ENCODE results near the gene HTRA3.

Gene HTRA3

DNA sequence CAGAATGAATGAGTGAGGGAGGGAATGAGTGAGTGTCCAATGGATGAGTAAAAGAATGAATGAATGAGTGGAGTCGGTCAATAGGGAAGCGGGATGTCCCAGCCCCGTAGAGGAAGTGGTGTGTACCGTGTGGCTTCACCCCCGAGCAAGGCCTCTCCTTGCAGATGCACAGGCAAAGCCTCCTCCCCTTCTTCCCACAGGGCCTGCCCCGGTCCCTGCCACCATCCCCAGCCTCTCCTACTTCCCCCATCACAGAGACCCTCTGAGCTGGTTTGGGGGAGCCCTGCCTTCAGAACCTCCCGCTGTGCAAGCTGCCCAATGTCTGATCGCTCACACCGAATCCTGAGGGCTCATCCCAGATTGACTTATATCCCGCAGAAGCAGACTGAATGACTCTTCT lies 13.6 kb downstream of the HTRA3 start:
- DNase-seq = no peak

DNA sequence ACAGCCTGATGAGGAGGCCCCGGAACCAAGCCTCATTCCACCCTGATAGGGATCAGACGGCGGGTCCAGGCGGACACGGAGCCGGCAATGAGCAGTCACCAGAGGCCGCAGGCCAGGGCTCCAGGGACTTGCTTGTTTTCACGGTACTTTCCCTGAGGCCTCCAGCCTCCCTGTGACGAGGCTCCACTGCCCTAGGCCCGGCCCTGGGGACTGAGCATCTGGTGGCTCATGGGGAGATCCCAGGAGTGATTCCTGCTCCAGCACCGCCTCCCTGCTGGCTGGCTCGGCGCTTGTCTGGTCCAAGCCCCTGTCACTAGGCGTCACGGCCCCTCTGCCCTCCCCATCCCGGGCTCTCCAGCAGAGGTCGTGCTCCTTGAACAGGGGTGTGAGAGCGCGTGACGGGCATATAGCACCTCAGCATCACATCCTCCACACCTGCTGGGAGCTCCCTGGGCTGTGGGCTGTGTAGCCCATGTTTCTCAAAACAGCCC lies 14.1 kb downstream of the HTRA3 start:
- no peak for DNase-seq

DNA sequence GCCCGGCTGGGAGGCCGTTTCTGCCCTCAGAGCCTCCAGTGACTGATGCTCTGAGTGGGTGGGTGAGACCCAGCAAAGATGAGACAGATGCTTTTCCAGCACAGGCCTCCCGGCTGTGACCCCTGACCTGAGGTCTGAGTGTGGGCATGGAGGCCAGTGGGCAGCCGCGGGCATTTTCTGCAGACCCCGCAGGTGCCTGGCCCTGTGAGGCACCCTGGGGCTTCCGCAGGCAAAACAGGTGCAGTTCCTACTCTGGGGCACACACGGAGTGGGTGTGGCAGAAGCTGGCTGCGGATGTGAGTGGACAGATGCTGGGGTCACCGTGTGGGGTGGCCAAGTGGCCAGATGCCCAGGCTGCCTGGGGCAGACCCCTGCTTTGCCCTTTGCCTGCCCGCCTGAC lies 14.8 kb downstream of the HTRA3 start:
- DNase-seq = no peak

DNA sequence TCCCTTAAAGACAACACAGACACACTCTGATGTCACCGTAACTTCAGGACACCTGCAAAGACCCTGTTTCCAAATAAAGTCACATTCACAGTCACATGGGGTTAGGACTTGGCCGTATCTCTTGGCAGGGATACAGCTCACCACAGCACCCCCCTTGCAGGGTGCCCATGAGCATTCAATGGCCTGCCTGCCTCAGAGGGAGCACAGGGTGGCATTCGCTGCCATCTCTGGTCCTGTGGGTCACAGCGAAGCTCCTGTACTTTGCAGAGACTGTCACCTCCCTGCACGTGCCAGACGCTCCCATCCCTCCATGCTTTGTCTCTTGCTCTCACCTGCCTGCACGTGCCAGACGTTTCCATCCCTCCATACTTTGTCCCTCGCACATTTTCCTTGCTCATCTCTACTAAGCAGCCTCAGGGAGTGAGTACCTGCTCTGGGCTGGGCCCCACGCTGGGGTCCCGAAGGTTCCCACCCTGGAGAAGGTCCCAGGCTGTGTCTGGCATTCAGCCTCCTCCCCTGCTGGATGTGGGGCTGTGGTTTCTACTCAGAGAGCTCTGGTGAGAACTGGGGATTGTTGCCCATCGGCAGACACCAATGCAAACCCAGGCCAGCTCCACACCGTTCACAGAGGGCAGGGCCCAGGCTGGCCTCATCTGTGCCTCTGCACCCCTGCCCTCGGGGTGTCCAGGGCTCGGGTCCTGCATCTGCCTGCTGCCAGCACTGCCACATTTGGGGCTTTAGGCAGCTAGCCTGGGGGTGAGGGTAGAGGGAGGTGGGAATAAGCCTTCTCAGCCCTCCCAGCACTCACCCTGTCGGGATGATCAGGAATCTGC lies 15.8 kb downstream of the HTRA3 start:
- no peak for DNase-seq

DNA sequence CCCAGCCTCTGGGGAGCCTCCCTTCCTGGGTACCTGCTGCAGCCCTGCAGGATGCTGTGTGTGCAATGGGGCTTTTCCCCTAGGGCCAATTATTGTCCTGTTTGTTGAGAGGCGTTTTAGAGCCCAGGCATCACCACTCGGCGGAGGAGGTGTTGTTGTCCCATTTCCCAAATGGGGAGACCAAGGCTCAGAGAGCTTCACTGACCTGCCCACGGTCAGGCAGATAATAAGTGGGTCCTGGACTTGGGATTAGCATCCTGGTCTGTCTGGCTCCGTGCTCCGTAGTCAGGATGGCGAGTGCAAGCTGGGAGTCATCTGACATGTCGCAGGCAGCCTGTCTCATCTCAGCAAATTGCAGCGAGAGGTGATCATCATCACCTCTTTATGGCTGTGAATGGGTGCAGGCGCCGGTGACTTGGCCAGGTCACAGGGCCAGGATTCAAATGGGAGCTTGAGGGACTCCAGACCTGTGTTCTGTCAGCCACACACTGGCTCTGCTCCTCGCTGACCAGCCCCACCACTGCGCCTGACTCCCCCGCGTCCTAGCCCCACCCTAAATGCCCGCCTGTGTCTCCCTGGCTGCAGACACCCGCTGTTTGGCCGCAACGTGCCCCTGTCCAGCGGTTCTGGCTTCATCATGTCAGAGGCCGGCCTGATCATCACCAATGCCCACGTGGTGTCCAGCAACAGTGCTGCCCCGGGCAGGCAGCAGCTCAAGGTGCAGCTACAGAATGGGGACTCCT lies 16.6 kb downstream of the HTRA3 start:
- DNase-seq = no peak

DNA sequence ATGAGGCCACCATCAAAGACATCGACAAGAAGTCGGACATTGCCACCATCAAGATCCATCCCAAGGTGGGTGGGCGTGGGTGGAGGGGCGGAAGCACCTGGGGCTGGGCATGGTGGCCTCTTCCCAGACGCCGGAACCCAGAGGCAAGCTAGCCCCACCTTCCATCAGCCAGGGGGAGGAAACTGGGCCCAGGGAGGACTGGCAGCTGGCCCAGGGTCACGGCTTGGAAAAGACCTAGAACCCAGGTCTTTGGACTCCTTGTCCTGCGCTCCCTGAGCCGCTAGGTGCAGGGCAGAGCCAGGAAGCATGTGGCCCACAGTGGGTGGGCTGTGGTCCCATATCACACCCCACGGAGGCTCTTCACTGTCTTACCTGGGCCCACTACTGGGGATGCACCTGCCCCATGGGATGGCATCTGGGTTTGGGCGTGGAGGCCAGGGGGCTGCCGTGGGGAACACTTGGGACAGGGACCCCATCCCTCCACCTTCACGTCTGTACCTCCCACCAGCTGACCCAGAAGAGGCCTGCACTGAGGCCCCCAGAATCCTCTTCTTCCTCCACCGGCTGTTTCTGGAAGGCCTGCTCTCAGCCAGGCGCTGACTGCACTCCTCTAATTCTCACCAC lies 17.3 kb downstream of the HTRA3 start:
- no peak for DNase-seq

DNA sequence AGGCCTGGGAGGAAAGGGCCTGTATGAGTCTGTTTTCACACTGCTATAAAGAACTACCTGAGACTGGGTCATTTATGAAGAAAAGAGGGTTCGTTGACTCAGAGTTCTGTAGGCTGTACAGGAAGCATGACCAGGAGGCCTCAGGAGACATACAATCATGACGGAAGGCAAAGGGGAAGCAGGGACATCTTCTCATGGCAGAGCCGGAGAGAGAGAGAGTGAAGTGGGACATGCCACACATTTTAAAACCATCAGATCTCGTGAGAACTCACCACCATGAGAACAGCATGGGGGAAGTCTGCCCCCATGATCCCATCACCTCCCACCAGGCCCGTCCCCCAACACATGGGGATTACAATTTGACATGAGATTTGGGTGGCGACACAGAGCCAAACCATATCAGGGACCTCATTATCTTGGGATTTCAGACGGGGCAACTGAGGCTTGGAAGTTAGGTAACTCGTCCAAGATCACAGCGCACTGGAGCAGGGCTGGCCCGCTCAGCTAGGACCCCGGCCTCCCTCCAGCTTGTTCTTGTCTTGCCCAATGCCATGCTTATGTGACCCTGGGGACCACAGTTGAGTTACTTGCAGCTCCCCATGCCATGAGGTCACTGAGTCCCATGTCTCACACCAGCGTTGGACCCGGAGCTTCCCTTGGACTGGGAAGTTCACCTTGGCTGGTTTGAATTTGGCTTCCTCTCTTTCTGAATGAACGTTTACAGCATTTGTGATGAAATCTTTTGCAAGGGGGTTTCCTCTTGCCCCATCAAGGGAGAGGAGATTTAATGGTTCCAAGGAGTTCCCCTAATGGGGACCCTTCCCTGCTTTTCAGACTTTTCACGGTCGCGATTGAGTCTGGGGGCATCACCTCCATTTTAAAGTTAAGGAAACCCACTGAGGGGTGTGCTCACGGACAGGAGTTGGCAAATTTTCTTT lies 18.1 kb downstream of the HTRA3 start:
- DNase-seq = no peak

DNA sequence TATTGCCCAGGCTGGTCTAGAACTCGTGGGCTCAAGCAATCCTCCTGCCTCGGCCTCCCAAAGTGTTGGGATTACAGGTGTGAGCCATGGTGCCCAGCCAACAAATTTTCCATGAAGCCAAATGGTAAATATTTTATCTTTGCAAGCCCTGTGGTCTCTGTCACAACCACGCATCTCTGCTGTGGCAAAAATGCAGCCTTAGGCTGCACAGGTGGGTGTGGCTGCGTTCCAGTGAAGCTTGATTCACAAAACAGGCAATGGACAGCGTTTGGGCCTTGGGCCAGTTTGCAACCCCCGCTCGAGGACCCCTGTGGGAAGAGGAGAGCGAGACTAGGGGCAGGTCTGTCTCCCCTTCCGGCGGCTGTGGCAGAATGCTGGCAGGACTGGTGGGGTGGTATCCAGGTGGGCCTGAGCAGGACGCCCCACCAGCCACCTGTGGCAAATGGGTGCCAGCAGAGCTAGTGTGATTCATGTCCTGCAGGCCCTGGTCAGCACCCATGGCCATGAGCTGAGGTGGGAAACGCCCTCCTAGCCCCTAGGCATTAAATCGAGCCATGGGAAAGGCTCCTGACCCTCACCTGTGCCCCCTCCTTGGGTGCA lies 19.7 kb downstream of the HTRA3 start:
- DNase-seq = no peak

DNA sequence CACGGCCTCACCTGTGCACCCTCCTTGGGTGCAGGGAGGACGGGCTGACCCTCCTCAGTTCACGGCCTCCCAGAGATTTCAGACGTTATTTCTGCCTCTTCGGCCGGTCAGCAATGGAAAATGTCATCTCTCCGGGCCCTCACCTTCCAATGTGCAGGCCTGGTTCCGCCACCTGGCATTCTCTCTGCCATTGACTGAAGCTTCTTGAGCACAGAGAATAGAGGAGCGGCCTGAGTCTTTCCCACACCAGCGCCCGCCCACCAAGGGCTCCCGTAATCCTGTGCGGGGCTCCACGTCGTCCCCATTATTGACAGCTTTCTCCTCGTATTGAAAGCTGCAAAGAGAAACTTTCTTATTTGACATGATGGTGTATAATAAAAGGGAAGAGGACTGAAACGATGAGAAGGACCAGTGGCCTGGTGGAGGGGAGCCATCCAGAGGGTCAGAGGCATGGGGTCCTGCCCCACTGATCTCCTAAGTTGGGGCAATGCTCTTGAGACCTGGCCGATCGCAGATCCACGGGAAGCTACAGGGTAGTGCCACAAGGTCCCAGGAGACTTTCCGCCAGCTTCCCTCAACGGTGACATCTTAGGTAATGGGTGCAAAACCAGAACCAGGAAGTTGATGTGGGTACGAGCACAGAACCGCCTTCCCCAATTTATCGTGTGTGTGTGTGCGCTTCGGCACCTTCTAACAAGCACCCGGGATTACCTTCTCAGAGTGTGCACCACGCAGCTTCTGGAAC lies 20.6 kb downstream of the HTRA3 start:
- DNase-seq = no peak

DNA sequence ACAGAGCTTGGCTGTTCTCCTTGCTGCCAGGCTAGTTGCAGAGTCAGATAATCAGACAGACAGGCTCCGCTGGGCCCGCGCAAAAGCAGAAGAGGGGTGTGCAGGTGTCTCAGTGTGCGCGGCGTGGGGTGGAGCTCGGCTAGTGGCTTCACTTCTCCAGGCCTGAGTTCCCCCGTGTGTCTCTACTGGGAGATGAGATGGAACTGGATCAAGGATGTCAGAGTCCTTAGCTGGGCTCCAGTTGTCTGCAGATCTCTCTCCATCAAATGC lies 21.1 kb downstream of the HTRA3 start:
- no peak for DNase-seq

DNA sequence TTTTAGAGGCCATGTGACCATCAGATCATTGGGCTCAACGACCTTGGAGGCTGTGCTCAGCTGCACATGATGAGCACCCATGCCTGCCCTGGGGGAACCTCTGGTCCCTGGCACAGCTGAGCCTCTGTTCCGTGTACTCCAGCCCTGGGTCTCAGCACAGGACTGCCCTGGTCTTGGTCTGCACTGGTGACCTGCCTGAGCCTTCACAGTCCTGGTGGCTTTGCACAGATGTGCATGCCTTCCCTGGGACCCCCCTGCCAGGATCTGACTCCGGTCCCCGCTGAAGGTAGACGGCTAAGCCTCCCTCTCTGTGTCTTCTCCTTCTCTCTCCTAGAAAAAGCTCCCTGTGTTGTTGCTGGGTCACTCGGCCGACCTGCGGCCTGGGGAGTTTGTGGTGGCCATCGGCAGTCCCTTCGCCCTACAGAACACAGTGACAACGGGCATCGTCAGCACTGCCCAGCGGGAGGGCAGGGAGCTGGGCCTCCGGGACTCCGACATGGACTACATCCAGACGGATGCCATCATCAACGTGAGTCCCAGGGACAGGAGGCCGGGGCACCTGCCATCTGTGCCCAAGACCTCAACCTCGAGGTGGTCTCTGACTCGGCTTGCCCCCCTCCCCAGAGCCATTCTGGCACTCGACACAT lies 21.6 kb downstream of the HTRA3 start:
- no peak for DNase-seq

DNA sequence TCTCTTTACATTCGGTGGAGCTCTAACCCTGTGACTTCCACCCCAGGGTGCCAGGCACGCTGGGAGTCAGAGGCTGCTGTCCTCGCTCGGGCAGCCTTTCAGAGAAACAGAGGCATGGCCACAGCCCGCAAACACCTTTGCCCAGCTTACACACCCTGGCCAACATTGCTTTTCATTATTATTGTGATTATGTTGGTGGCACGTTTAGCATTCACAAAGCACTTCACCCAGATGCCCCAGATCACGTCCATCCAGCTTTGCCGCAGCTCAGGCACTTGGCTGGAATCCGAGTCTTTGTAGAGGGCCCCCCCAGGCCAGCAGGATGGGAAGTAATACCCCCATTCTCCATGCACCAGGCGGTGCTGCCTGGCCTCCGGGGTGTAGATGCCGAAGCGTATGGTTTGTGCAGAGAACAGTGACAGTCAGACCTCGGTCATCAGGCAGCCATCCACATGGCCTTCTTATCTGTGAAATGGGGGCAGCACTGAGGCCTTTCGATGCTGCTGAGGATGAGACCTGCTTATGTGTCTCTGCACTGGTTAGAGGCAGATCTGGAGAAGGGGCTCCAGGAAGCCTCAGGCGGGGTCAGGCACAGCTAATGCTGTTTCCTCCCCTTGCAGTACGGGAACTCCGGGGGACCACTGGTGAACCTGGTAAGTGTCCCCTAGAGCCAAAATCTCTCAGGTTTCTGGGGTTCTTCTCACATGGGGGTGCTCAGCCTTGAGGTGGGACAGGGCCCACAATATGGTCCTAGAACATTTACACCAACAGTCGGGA lies 22.3 kb downstream of the HTRA3 start:
- no peak for DNase-seq

DNA sequence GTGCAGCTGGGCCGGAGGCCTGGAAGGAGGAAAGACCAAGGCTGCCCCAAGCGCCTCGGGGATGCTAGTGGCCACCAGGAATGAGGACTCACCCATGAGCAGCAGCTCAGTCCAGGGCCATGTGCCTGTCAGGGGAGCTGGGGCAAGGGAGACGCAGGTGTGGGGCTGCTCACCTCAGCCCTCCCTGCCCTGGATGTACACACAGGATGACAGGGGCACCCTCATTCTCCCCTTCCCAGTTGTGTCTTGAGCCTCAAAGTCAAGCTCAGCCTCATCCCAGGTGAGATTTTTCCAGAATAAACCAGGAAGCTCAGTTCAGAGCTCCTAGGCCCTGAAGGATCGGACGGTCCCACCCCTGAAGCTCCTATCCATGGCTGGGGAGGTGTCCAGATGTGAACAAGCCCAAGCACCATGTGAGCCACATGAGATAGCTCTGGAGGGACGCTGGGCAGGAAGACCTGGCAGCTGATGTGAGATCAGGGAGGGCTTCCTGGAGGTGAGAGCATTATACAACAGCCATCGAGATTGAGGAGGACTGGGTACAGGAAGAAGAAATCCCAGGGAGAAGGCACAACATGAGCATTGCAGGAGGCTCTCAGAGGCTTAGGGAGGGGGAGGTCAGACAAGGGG lies 23.0 kb downstream of the HTRA3 start:
- no peak for DNase-seq

DNA sequence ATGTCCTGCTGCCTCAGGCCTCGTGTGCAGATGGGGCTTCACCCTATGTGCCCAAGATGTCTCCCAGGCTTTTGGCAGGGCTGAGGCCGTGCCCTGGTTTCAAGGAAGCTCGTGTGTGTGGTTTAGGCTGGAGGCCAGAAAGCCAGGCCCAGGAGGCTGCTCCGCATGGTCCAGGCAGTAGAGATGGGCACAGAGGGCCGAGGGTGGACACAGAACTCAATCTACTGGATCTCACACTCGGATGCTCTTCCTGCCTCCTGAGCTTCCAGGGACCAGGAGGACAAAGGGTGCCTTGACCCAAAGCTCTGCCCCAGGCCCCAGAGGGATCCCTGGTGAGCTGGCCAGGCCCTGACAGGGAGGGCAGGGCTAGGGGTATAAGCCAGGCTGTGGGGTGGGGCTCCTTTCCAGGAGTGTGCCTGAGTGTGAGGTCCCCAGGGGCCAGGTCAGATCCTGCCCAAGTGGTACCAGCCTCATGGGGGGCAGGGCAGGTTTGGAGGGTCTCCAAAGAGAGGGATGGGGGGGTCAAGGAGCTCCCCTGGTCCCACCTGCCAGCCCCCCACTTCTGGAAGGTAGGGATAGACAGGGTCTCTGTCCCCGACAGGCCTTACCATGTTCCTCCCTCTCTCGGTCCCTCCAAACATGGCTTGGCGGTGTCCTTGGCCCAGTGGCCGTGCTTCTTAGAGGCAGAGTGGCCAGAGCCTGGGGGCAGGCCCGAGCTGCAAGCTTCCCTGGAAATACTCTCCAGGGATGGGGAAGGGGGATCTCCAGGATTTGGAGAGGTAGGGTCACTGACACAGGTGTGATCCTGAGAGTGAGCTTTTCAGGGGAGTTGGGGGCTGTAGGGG lies 23.8 kb downstream of the HTRA3 start:
- DNase-seq = no peak

DNA sequence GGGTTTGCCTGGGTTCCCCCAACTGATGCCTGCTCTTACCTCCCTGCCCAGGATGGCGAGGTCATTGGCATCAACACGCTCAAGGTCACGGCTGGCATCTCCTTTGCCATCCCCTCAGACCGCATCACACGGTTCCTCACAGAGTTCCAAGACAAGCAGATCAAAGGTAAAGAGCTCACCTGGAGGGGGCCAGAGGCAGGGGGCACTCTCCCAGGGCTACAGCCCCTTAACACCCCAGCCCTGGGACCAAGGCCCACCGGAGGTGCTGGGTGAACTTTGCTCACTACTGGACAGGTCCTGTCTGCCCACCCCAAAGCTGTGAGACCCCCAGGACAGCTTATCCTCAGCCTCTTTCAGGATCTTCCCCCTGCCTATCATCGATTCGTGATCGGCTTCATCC lies 24.5 kb downstream of the HTRA3 start:
- no peak for DNase-seq

DNA sequence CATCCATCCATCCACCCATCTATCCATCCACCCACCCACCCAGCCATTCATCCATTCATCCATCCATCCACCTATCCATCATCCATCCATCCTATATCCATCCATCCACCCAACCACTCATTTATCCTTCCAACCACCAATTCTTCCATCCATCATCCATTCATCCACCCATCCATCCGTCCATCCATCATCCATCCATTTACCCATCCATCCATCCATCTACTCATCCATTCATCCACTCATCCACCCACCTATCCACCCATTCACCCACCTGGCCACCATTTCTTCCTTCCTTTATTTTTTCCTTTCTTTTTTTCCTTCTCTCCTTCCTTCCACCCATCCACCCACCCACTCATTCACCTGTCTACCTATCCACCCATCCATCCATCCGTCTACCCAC lies 25.2 kb downstream of the HTRA3 start:
- DNase-seq = no peak

DNA sequence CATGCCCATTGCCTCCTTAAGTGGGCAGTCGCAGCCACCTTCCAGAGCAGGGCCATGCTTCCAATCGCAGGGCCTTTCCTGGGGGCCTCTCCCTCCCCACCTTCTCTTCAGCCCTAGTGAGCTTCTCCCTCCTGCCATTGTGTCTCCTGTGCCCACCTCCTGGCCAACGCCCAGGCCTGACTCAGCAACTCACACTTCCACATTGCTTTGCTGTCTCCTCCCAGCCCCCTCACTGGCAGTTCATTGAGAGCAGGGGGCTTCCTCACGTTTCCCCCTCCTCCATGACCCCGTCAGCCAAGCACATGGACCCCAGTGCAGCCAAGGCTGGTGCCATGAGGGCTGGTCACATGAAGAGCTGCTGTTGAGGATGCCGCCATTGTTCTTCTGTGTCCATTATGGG lies 25.9 kb downstream of the HTRA3 start:
- no peak for DNase-seq

DNA sequence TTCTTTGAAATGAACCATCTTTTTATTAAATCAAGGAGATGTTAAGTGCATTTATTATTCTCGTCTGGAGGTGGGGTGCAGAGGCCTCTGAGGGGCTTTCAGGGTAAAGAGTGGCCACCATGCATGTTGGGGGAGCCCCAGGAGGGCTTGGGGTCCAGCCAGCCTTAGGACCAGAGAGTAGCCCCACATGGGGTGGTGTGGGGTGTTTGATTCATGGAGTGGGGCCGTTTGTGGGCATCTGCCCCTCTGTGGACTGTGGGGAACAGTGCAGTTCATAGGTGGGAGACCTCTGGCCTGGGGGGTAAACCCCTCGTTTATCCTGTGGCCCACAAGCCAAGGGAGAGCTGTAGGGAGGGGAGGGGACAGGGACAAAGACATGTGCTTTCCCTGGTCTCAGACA lies 26.9 kb downstream of the HTRA3 start:
- DNase-seq = no peak

DNA sequence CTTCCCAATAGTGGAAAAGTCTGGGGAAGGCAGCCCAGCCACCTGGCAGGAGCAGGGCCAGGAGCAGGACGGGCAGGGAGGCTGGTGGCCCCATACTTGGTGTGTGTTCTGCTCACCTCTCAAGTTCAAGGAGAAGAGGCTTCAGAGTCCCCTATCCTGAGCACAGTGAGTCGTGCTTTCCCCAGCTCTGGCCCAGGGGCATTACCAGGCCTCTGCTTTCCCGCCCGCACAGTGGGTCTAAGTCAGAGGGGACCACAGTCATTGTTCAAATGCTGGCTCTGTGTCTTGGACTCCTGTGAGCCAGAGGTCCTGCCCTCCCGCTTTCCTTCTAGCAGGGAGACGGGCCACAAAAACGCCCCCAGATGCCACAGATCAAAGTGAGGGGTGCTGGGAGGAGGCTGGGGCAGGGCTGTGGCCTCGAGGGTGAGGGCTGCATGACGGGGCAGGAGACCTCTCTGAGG lies 27.6 kb downstream of the HTRA3 start:
- no peak for DNase-seq
